T-helper 17 cell (primary cell): ENCODE measurements around the gene TOX4. TPM values are rescaled to one million over a fixed set of nuclear protein-coding genes. Genes with fewer than 3 reads are reported as not detected.

ENCODE experiments used
- ATAC-seq: fragments of 150-1000 bp; cut with Tn5 transposase; 2 replicates; pipeline ENCODE4 v1.10.0; 2021; ENCODE audit warnings: mild to moderate bottlenecking, moderate library complexity
- DNase-seq, 3 donors: peaks; one replicate each; pipeline versions ENCODE4 v3.0.0 to v3.0.0-alpha.2; 2020 to 2021
- H3K9me3 ChIP-seq: one replicate; pipeline ENCODE4 v1.7.0; 2013; ENCODE audit warnings: low read length, mild to moderate bottlenecking; ENCODE audit not compliant: control insufficient read depth, poor library complexity, severe bottlenecking
- H3K27ac Mint-ChIP-seq: one replicate; pipeline ENCODE4 v1.8.0; 2022; ENCODE audit warnings: mild to moderate bottlenecking, moderate library complexity, mixed read lengths
- H3K27me3 Mint-ChIP-seq: one replicate; pipeline ENCODE4 v1.8.0; 2022; ENCODE audit warnings: mixed read lengths
- H3K36me3 Mint-ChIP-seq: one replicate; pipeline ENCODE4 v1.8.0; 2022; ENCODE audit warnings: low read depth, mixed read lengths
- H3K4me1 Mint-ChIP-seq: one replicate; pipeline ENCODE4 v1.8.0; 2022; ENCODE audit warnings: mild to moderate bottlenecking, mixed read lengths
- H3K4me3 Mint-ChIP-seq: one replicate; pipeline ENCODE4 v1.8.0; 2022; ENCODE audit warnings: mild to moderate bottlenecking, moderate library complexity, mixed read lengths
- total RNA-seq, 4 donors: library from RNA in 2 of 4; stranded (reverse) in 2 of 4; gene quantifications; one replicate each; pipeline ENCODE4 v1.2.3 and lab custom pipeline; 2022 to 2026

Gene TOX4
- total RNA-seq, 2 donors from 2014 or later = 97.3 to 110 TPM

DNA sequence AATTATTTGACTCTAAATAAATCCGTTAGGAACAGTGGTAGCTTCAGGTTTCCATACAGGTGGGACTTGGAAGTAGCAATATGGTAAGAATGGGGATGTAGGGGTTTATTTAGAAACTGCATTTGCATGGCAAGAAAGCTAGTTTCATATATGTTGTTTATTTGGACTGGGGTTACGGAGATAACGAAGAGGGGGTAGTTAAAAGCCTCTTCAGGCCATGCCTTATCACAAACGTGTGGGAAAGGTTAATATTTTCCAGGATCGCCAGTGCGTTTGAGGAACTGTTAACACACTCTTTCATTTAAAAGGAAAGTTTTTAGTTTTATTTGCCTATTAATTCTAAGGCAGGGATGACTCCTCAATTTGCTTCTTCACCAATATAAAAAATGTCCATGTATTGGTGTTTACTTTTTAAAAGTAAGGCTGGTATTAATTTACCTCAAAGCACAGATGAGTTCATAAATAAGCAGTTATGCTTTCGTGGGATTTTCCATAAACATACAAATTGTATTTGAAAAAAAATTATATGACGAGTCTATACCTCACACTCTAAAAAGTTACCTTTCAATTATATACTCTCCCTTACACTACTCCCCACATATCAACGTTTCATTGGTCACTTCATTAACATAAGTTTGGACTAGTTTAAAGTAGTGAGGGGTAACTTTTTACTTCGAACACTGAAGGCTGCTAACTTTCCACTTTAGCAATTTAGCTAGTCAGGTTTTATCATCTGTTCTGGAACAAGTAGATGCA lies 1.1 kb upstream of the TOX4 start:
- DNase-seq = no peak
- H3K9me3 ChIP-seq = no peaks in the 10 kb centered on the region
- H3K4me1 Mint-ChIP-seq = peaks cover 32% of the 10 kb centered on the region
- ATAC-seq = no peak
- H3K4me3 Mint-ChIP-seq = peak overlapping the region; percentile 100
- no peaks in the 10 kb centered on the region for H3K27me3 Mint-ChIP-seq
- peaks cover 7% of the 10 kb centered on the region for H3K36me3 Mint-ChIP-seq
- H3K27ac Mint-ChIP-seq = peak overlapping the region; percentile 98

DNA sequence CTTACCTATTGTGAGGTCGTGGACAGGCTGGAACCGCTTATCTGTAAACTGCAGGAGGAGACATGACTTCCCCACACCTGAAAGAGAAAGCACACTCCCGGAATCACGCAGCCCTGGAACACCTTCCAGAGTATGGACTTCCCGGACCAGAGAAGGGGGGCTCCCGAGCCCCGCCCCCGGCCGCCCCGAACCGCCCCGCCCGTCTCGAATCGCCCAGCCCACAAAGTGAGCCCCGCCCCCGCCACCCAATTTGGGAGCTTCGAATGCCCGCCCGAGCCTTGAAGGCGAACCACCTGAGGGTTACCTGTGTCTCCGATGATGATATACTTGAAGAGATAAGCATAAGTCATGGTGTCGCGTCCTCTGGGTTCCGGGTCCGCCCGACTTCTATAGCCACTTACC lies 471 bp upstream of the TOX4 start:
- Mint-ChIP-seq H3K36me3 (peaks cover 7% of the 10 kb centered on the region), H3K4me1 (peaks cover 32% of the 10 kb centered on the region)

DNA sequence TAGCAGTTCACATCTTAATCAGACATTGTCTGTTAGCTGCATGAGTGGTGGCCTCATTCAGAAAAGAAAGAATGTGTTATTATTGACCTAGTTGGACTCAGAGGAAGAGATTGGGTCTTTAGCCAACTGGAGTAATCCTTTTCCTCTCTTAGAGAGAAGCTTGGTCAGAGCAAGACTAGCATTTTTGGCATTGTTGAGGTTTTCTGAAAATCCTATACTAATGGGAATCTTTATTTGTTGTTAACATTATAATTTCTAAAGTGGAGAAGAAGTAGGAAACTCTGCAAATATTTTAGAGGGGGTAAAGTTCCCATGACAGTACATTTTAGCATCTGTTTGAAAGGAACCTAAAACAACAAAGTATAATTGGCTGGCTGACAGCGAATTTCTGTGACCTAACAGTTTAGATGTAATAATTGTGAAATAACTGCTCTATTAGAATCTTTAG lies 9.7 kb downstream of the TOX4 start:
- no peaks in the 10 kb centered on the region for H3K9me3 ChIP-seq
- Mint-ChIP-seq H3K36me3 (peaks cover 5% of the 10 kb centered on the region), H3K4me3 (no peak overlapping the region), H3K27ac (no peak overlapping the region), H3K27me3 (no peaks in the 10 kb centered on the region), H3K4me1 (peaks cover 3% of the 10 kb centered on the region)
- ATAC-seq (no peak), DNase-seq (no peak)

More for the DNA sequence above, 471 bp upstream of the TOX4 start:
- DNase-seq (peak in 2 of 3 donors; percentile 86 to 87), ATAC-seq (peak; percentile 62)
- no peaks in the 10 kb centered on the region for H3K9me3 ChIP-seq
- Mint-ChIP-seq H3K4me3 (peak overlapping the region; percentile 100), H3K27me3 (no peaks in the 10 kb centered on the region), H3K27ac (peak overlapping the region; percentile 98)

DNA sequence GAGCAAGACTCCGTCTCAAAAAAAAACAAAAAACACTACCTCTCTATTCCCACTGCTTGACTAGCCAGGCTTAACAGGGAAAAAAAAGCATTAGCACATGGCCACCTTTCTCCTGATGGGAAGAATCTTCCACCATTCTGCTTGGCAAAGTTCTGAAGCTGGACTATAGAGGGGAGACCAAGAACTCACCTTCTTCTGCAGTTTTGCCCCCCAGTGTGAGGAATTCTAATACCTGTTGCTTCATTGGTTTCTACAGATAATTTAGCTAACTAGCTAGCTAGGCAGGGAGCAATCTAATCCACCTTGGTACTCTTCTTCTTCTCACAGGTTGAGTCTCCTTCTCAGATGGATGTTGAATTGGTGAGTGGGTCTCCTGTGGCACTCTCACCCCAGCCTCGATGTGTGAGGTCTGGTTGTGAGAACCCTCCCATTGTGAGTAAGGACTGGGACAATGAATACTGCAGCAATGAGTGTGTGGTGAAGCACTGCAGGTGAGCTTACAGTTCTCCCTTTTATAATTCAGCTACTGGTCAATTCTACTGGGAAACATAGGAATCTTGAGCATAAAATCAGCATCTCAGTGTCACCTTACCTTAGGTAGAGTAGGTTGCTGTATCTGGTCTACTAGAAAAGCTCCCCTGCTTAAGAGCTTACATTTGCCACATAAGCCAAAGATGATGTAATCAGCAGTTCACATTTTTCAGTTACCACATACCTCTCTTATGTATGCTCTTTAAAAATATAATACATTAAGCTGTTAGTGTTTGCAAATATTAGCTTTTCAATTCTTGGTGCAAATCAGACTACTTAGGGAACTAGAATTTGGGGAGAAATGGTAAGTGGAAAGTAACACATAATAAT lies 18.1 kb downstream of the TOX4 start:
- ATAC-seq (no peak), DNase-seq (no peak)
- H3K36me3 Mint-ChIP-seq = peaks cover 8% of the 10 kb centered on the region
- H3K27ac Mint-ChIP-seq = peak overlapping the region; percentile 82
- H3K27me3 Mint-ChIP-seq = no peaks in the 10 kb centered on the region
- peaks cover 18% of the 10 kb centered on the region for H3K4me1 Mint-ChIP-seq
- H3K9me3 ChIP-seq = no peaks in the 10 kb centered on the region
- no peak overlapping the region for H3K4me3 Mint-ChIP-seq

DNA sequence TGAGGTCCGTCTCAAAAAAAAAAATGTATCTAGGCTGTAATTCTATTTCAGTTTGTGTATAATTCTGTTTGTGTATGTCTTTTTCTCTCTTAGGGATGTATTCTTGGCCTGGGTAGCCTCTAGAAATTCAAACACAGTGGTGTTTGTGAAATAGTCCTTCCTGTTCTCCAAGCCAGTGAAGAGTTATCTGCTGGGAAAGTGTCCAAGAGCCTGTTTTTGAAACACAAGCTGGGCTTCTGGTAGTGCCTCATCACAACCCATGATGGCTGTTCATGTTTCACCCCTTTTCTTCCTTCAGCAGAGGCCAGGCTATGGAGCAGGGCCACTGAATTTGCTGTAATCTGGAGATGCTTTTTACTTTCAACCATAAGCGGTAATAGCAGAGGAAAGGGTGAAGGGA lies 19.5 kb downstream of the TOX4 start:
- H3K9me3 ChIP-seq = no peaks in the 10 kb centered on the region
- ATAC-seq (no peak), DNase-seq (no peak)
- H3K36me3 Mint-ChIP-seq = peaks cover 12% of the 10 kb centered on the region
- H3K4me1 Mint-ChIP-seq = peaks cover 24% of the 10 kb centered on the region
- H3K27me3 Mint-ChIP-seq = no peaks in the 10 kb centered on the region
- peak overlapping the region; percentile 82 for H3K27ac Mint-ChIP-seq
- no peak overlapping the region for H3K4me3 Mint-ChIP-seq

DNA sequence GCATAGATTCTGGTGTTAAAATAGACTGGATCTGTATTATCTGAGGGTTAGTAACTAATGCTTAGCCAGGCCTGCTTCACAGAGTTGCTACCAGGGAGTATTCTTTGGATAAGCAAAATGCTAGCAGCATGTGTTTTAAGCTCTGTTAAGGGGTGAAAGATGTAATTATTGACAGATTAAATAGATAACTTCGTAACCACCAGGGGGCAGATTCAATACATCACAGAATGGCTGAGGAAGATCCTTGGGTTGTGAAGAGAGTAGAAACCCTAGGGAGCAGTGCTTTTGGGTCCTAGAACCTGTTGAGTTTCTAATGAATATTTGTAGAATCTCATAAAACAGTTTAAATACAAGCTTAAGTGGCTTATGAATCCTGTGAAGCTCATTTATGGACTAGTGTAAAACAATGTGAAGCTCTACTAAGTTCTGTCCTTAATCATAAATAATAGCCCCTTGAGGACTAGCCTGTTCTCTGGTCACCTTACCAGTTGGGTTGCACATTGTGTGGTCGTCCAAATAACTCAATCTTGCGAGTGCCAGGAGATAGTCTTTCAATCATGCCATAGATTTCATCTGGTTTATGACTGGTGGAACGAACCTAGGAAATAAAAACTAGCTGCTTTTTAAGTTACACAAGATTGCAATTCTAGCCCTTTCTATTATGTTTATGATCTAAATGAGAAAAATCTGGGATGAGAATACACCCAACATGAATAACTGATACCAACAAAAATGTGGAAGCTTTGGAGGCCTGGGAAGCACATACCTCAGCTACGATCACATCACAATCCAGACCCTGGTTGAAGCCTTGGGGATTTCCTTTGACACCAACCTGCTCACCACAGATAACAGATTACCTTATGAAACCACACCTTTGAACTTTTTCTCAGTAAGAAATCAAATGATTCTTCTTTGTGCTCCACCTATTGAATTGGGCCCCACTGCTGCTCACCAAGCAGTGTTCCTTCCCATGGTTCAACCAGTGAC lies 21.8 kb downstream of the TOX4 start:
- Mint-ChIP-seq H3K4me3 (peak overlapping the region; percentile 41), H3K36me3 (peaks cover 4% of the 10 kb centered on the region), H3K4me1 (peaks cover 28% of the 10 kb centered on the region), H3K27me3 (no peaks in the 10 kb centered on the region), H3K27ac (peak overlapping the region; percentile 93)
- DNase-seq (peak in 1 of 3 donors; percentile 15), ATAC-seq (peak; percentile 94)
- no peaks in the 10 kb centered on the region for H3K9me3 ChIP-seq

DNA sequence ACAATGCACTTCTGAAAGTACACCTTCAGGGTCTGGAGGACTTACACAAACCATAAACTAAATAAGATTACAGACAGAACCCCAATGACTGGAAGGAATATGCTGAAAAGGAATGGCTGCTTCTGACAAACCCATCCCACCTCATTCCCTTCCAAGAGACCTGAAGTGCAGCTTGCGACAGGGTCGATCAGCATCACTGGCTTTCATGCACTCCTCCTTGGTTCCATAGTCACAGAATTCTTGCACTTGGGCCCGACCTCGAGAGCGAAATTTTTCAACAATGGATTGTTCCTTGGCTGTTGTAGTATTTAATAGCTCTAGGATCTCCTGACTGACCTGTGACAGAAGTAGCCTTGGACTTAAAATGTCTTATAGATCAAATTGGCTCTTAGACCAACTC lies 24.6 kb downstream of the TOX4 start:
- no peaks in the 10 kb centered on the region for H3K27me3 Mint-ChIP-seq
- peaks cover 4% of the 10 kb centered on the region for H3K36me3 Mint-ChIP-seq
- H3K27ac Mint-ChIP-seq = peak overlapping the region; percentile 93
- no peak overlapping the region for H3K4me3 Mint-ChIP-seq
- DNase-seq (no peak), ATAC-seq (no peak)
- H3K9me3 ChIP-seq = no peaks in the 10 kb centered on the region
- peaks cover 36% of the 10 kb centered on the region for H3K4me1 Mint-ChIP-seq

DNA sequence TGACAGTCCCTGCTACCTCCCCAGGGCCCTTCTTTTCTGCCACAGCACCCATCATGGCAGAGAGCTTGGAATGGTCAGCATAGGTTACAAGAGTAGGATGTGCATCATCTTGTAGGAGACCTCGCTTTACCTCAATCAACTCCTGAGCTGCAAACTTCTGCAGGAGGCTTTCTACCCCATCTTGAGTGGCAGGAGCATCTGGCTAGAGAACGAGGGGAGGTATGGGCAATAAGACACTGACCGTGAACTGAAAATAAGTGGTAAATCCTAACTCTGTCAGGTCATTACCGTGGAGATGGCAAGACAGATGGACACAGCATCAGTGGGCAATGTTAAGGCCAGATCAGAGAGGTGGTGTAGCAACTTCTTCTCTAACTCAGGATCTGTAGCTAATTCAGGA lies 26.4 kb downstream of the TOX4 start:
- no peaks in the 10 kb centered on the region for H3K9me3 ChIP-seq
- Mint-ChIP-seq H3K4me1 (peaks cover 39% of the 10 kb centered on the region), H3K27me3 (no peaks in the 10 kb centered on the region), H3K4me3 (no peak overlapping the region), H3K36me3 (peaks cover 4% of the 10 kb centered on the region), H3K27ac (peak overlapping the region; percentile 39)
- DNase-seq = no peak
- no peak for ATAC-seq

DNA sequence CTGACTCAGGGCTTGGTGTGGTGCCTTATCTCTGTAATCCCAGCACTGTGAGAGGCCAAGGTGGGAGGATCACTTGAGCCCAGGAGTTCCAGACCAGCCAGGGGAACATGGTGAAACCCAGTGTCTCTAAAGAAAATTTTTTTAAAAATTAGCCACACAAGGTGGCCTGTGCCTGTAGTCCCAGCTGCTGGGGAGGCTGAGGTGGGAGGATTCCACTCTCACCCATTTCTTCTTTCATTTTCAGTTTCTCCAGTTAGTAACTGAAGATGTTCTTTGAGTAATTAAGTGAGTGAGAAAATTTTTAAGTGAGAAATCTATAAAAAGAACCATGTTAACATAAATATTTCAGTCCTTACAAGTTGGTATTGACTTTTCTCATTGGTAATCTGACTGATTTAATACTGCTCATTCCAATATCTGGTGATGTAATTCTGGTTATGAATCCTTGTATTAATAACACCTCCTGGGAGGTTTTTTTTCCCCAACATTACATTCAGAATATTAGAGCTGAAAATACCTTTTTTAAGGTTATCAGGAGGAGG lies 28.1 kb downstream of the TOX4 start:
- Mint-ChIP-seq H3K27me3 (no peaks in the 10 kb centered on the region), H3K4me3 (peak overlapping the region; percentile 28), H3K36me3 (peaks cover 4% of the 10 kb centered on the region), H3K4me1 (peaks cover 35% of the 10 kb centered on the region), H3K27ac (peak overlapping the region; percentile 39)
- ATAC-seq = peak; percentile 42
- no peaks in the 10 kb centered on the region for H3K9me3 ChIP-seq
- DNase-seq = no peak

DNA sequence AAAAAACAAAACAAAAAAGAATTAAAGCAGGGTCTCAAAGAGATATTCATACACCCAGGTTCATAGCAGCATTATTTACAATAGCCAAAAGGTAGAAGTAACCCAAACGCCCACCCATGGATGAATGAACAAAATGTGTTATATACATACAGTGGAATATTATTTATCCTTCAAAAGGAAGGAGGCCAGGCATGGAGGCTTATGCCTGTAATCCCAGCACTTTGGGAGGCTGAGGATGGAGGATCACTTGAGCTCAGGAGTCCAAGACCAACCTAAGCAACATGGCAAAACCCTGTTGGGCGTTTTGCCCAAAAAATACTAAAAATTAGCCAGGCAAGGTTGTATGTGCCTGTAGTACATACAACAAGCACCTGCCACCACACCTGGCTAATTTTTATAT lies 29.6 kb downstream of the TOX4 start:
- H3K9me3 ChIP-seq = no peaks in the 10 kb centered on the region
- Mint-ChIP-seq H3K4me1 (peaks cover 35% of the 10 kb centered on the region), H3K36me3 (peaks cover 5% of the 10 kb centered on the region), H3K27me3 (no peaks in the 10 kb centered on the region), H3K27ac (peak overlapping the region; percentile 39), H3K4me3 (no peak overlapping the region)
- DNase-seq (no peak), ATAC-seq (no peak)

DNA sequence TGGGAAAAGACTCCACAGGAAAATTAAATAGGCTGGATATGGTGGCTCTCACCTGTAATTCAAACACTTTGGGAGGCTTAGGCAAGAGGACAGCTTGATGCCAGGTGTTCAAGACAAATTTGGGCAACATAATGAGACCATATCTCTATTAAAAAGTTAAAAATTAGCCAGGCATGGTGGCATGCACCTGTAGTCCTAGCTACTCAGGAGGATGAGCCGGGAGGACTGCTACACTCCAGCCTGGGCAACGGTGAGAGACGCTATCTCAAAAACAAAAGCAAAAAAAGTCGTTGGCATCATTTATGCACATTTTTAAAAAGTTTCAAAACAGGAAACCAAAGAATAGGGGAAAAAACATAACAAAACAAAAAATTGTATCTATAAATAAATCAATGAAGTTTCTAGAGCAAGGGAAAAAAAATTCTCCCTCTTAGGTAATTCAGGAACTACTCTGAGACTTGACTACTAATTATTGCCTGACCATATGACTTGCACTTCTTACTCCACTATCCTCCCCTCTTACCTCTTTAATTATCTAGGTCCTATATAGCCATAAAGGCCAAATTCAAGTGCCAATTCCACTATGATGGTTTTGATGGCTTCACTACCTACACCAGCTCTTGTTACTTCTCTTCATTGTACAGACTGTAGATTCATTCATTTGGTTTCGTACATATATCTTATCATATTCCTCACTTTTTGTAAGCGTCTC lies 32.6 kb downstream of the TOX4 start:
- Mint-ChIP-seq H3K4me1 (peaks cover 34% of the 10 kb centered on the region), H3K27ac (peak overlapping the region; percentile 98), H3K36me3 (peaks cover 5% of the 10 kb centered on the region), H3K4me3 (peak overlapping the region; percentile 98), H3K27me3 (no peaks in the 10 kb centered on the region)
- DNase-seq (no peak), ATAC-seq (no peak)
- H3K9me3 ChIP-seq = no peaks in the 10 kb centered on the region
